Measurements from ENCODE around the gene DOCK4. TPM values are rescaled to one million over a fixed set of nuclear protein-coding genes. Genes with fewer than 3 reads are reported as not detected.
A peak's percentile ranks its signal among the peaks of the same experiment; 100 is the strongest.

The DOCK4 gene
- total and polyA plus RNA-seq, 5 donors from 2014 or later = 0.44 TPM; not detected in 4

DNA sequence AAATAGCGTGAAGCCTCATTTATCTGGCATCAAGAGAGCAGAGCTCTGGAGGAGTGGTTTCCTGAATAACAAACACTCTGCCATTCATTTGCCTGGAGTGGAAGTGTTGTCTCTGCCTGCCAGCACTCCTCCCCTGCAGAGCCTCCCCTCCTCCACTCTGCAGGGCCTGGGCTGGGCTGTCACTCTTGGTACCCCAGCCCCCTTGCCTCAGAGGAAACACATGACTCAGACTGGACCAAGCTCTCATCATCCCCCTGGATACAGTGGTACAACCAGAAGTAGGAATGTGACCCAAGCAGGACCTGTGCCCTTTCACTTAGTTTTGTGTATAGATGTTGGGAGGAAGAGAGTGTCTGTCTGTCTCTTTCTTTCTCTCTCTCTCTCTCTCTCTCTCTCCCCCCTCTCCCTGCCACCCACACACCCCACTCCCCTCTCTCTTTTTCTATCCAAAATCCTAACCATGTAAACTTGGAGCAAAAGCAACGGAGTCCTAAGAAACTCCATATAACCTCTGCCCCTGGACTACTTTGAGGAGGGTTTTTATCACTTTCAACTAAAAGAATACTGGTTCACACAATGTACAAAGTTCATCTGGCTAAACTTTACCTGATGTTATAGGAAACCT lies 43.9 kb downstream of the DOCK4 start:
- peak overlapping the region in 1 of 3 donors; percentile 49 for H3K27ac Mint-ChIP-seq
- peaks cover 5% of the 10 kb centered on the region for H3K27me3 Mint-ChIP-seq
- no peak overlapping the region for H3K4me3 Mint-ChIP-seq
- no peaks in the 10 kb centered on the region for H3K4me1 Mint-ChIP-seq
- H3K4me3 ChIP-seq (ENCODE audit: low read depth, low read length) = no peak overlapping the region
- no peak for ATAC-seq (ENCODE audit: low read depth in 2 of 2)
- H3K36me3 Mint-ChIP-seq = no peaks in the 10 kb centered on the region
- no peaks in the 10 kb centered on the region for H3K4me1 ChIP-seq (ENCODE audit: control insufficient read depth, insufficient read depth, low read length, poor library complexity, severe bottlenecking)
- H3K9me3 Mint-ChIP-seq = peaks cover 0 to 3% (median 0%) of the 10 kb centered on the region in 7 donors
- no peaks in the 10 kb centered on the region for H3K36me3 ChIP-seq (ENCODE audit: control insufficient read depth, insufficient read depth, low read length)
- no peak overlapping the region for H3K27ac ChIP-seq (ENCODE audit: insufficient read depth, low read length, poor library complexity, severe bottlenecking)
- H3K9me3 ChIP-seq (ENCODE audit: control insufficient read depth in 2 of 2, low read length in 2 of 2) = no peaks in the 10 kb centered on the region
- no peak for DNase-seq
- H3K27me3 ChIP-seq (ENCODE audit: control insufficient read depth, insufficient read depth, low read length) = peaks cover 8% of the 10 kb centered on the region

GRCh38 chr7:112161253-112162141 lies 44.7 kb downstream of the DOCK4 start:
- Mint-ChIP-seq H3K4me1 (no peaks in the 10 kb centered on the region), H3K36me3 (no peaks in the 10 kb centered on the region), H3K9me3 (peaks cover 0 to 3% (median 0%) of the 10 kb centered on the region in 7 donors), H3K27me3 (peaks cover 5% of the 10 kb centered on the region), H3K4me3 (no peak overlapping the region), H3K27ac (no peak overlapping the region)
- DNase-seq = no peak
- no peak overlapping the region for H3K27ac ChIP-seq (ENCODE audit: insufficient read depth, low read length, poor library complexity, severe bottlenecking)
- H3K9me3 ChIP-seq (ENCODE audit: control insufficient read depth in 2 of 2, low read length in 2 of 2) = no peaks in the 10 kb centered on the region
- no peak for ATAC-seq (ENCODE audit: low read depth in 2 of 2)
- H3K4me1 ChIP-seq (ENCODE audit: control insufficient read depth, insufficient read depth, low read length, poor library complexity, severe bottlenecking) = no peaks in the 10 kb centered on the region
- H3K4me3 ChIP-seq (ENCODE audit: low read depth, low read length) = no peak overlapping the region
- H3K27me3 ChIP-seq (ENCODE audit: control insufficient read depth, insufficient read depth, low read length) = peaks cover 8% of the 10 kb centered on the region
- no peaks in the 10 kb centered on the region for H3K36me3 ChIP-seq (ENCODE audit: control insufficient read depth, insufficient read depth, low read length)

DNA sequence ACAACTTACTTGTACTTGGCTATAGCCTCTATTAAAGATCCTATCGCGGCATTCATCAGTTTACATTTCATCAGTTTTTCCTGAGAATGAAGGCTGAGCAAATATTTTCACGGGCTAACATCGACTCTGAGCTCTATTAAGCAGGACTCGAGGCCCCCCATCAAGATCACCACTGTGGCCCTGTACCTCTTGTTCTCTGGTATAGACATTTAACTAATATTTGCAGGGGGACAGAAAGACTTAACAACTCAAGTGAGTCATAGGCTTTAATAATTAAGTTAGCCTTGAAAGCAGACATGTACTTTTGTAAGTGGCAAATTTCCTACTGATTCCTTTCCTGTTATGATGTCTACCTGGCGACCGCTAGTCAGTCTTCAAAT lies 45.4 kb downstream of the DOCK4 start:
- H3K27me3 ChIP-seq (ENCODE audit: control insufficient read depth, insufficient read depth, low read length) = peaks cover 8% of the 10 kb centered on the region
- no peak overlapping the region for H3K4me3 ChIP-seq (ENCODE audit: low read depth, low read length)
- Mint-ChIP-seq H3K9me3 (peaks cover 0 to 3% (median 0%) of the 10 kb centered on the region in 7 donors), H3K36me3 (no peaks in the 10 kb centered on the region), H3K27ac (no peak overlapping the region), H3K4me3 (no peak overlapping the region), H3K4me1 (no peaks in the 10 kb centered on the region), H3K27me3 (peaks cover 5% of the 10 kb centered on the region)
- H3K4me1 ChIP-seq (ENCODE audit: control insufficient read depth, insufficient read depth, low read length, poor library complexity, severe bottlenecking) = no peaks in the 10 kb centered on the region
- DNase-seq (no peak), ATAC-seq (ENCODE audit: low read depth in 2 of 2) (no peak)
- H3K9me3 ChIP-seq (ENCODE audit: control insufficient read depth in 2 of 2, low read length in 2 of 2) = no peaks in the 10 kb centered on the region
- H3K27ac ChIP-seq (ENCODE audit: insufficient read depth, low read length, poor library complexity, severe bottlenecking) = no peak overlapping the region
- H3K36me3 ChIP-seq (ENCODE audit: control insufficient read depth, insufficient read depth, low read length) = no peaks in the 10 kb centered on the region

- Mint-ChIP-seq H3K4me1 (no peaks in the 10 kb centered on the region), H3K27ac (no peak overlapping the region), H3K4me3 (no peak overlapping the region), H3K9me3 (peaks cover 0 to 3% (median 0%) of the 10 kb centered on the region in 7 donors), H3K27me3 (peaks cover 5% of the 10 kb centered on the region), H3K36me3 (no peaks in the 10 kb centered on the region)
- Histone ChIP-seq H3K27ac (ENCODE audit: insufficient read depth, low read length, poor library complexity, severe bottlenecking) (no peak overlapping the region), H3K36me3 (ENCODE audit: control insufficient read depth, insufficient read depth, low read length) (no peaks in the 10 kb centered on the region), H3K4me3 (ENCODE audit: low read depth, low read length) (no peak overlapping the region), H3K4me1 (ENCODE audit: control insufficient read depth, insufficient read depth, low read length, poor library complexity, severe bottlenecking) (no peaks in the 10 kb centered on the region), H3K9me3 (ENCODE audit: control insufficient read depth in 2 of 2, low read length in 2 of 2) (no peaks in the 10 kb centered on the region), H3K27me3 (ENCODE audit: control insufficient read depth, insufficient read depth, low read length) (peaks cover 8% of the 10 kb centered on the region)
- ATAC-seq (ENCODE audit: low read depth in 2 of 2) (no peak), DNase-seq (no peak)
These were observed 45.9 kb downstream of the DOCK4 start for GRCh38 chr7:112160130-112160770.

- Histone ChIP-seq H3K27ac (ENCODE audit: insufficient read depth, low read length, poor library complexity, severe bottlenecking) (no peak overlapping the region), H3K4me3 (ENCODE audit: low read depth, low read length) (no peak overlapping the region), H3K27me3 (ENCODE audit: control insufficient read depth, insufficient read depth, low read length) (peaks cover 8% of the 10 kb centered on the region), H3K9me3 (ENCODE audit: control insufficient read depth in 2 of 2, low read length in 2 of 2) (no peaks in the 10 kb centered on the region), H3K36me3 (ENCODE audit: control insufficient read depth, insufficient read depth, low read length) (no peaks in the 10 kb centered on the region), H3K4me1 (ENCODE audit: control insufficient read depth, insufficient read depth, low read length, poor library complexity, severe bottlenecking) (no peaks in the 10 kb centered on the region)
- ATAC-seq (ENCODE audit: low read depth in 2 of 2) (no peak), DNase-seq (no peak)
- H3K27me3 Mint-ChIP-seq = peaks cover 10% of the 10 kb centered on the region
- no peaks in the 10 kb centered on the region for H3K36me3 Mint-ChIP-seq
- no peak overlapping the region for H3K4me3 Mint-ChIP-seq
- no peaks in the 10 kb centered on the region for H3K4me1 Mint-ChIP-seq
- peaks cover 0 to 3% (median 0%) of the 10 kb centered on the region in 7 donors for H3K9me3 Mint-ChIP-seq
- H3K27ac Mint-ChIP-seq = no peak overlapping the region
These were observed 46.8 kb downstream of the DOCK4 start for GRCh38 chr7:112159351-112159750.

DNA sequence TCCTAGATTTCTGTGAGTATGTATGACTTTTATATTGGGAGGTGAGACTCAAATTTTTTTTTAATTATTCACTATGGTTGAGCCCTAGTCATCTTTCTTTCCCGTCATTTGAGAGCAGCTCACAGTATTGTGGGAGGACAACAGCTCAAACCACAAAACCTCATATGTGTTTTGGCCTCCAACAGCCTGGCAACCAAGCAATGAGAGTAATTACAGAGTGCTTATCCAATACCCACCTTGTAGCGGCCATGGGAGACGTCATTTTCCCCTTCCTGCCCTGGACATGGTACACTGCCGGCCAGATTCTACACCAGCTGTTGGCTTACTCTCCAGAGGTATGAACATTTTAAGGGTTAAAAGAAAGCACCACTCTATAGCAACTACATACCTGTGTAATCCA lies 49.1 kb downstream of the DOCK4 start:
- H3K27ac ChIP-seq (ENCODE audit: insufficient read depth, low read length, poor library complexity, severe bottlenecking) = no peak overlapping the region
- no peaks in the 10 kb centered on the region for H3K36me3 ChIP-seq (ENCODE audit: control insufficient read depth, insufficient read depth, low read length)
- no peaks in the 10 kb centered on the region for H3K4me1 Mint-ChIP-seq
- peaks cover 8% of the 10 kb centered on the region for H3K27me3 ChIP-seq (ENCODE audit: control insufficient read depth, insufficient read depth, low read length)
- no peaks in the 10 kb centered on the region for H3K36me3 Mint-ChIP-seq
- H3K9me3 ChIP-seq (ENCODE audit: control insufficient read depth in 2 of 2, low read length in 2 of 2) = no peaks in the 10 kb centered on the region
- H3K4me1 ChIP-seq (ENCODE audit: control insufficient read depth, insufficient read depth, low read length, poor library complexity, severe bottlenecking) = no peaks in the 10 kb centered on the region
- no peak for ATAC-seq (ENCODE audit: low read depth in 2 of 2)
- no peak overlapping the region for H3K4me3 Mint-ChIP-seq
- H3K27me3 Mint-ChIP-seq = peaks cover 13% of the 10 kb centered on the region
- no peak overlapping the region for H3K4me3 ChIP-seq (ENCODE audit: low read depth, low read length)
- H3K9me3 Mint-ChIP-seq = peaks cover 0 to 3% (median 0%) of the 10 kb centered on the region in 7 donors
- no peak overlapping the region for H3K27ac Mint-ChIP-seq
- DNase-seq = no peak

DNA sequence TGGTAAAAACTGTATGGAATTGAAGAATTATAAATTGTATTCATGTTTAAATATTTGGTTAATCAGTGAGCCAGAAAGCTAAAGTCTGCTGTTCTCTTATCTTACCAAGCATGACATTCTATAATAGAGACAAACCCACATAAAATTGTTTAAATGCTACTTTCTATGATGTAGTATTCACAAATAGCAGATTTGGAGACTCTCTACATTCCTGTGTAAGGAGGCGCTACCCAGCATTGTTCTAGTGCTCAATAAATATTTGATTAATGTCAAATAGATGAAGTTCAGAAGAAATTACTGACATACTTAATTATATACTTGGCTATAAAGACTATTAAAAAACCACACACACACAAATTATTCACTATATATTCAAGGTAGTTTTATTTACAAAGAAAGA lies 49.8 kb downstream of the DOCK4 start:
- no peak overlapping the region for H3K27ac Mint-ChIP-seq
- DNase-seq (no peak), ATAC-seq (ENCODE audit: low read depth in 2 of 2) (no peak)
- peaks cover 0 to 3% (median 0%) of the 10 kb centered on the region in 7 donors for H3K9me3 Mint-ChIP-seq
- no peaks in the 10 kb centered on the region for H3K9me3 ChIP-seq (ENCODE audit: control insufficient read depth in 2 of 2, low read length in 2 of 2)
- H3K36me3 Mint-ChIP-seq = no peaks in the 10 kb centered on the region
- peaks cover 8% of the 10 kb centered on the region for H3K27me3 ChIP-seq (ENCODE audit: control insufficient read depth, insufficient read depth, low read length)
- H3K4me3 Mint-ChIP-seq = no peak overlapping the region
- peaks cover 13% of the 10 kb centered on the region for H3K27me3 Mint-ChIP-seq
- no peaks in the 10 kb centered on the region for H3K4me1 ChIP-seq (ENCODE audit: control insufficient read depth, insufficient read depth, low read length, poor library complexity, severe bottlenecking)
- no peak overlapping the region for H3K4me3 ChIP-seq (ENCODE audit: low read depth, low read length)
- no peak overlapping the region for H3K27ac ChIP-seq (ENCODE audit: insufficient read depth, low read length, poor library complexity, severe bottlenecking)
- no peaks in the 10 kb centered on the region for H3K4me1 Mint-ChIP-seq
- H3K36me3 ChIP-seq (ENCODE audit: control insufficient read depth, insufficient read depth, low read length) = no peaks in the 10 kb centered on the region
